ENCODE data around the gene ENTPD8.

The ENTPD8 gene

GRCh38 chr9:137436761-137437600 is 4.2 kb downstream of the ENTPD8 start:
- no peaks in the 10 kb centered on the region for H3K9me3 ChIP-seq (ENCODE audit: control insufficient read depth in 1 of 2, low read length in 2 of 2)
- no peaks in the 10 kb centered on the region for H3K27me3 ChIP-seq (ENCODE audit: low read depth, low read length)
- no peak overlapping the region for H3K4me3 ChIP-seq (ENCODE audit: low read depth in 1 of 2, low read length in 2 of 2)
- H3K4me1 ChIP-seq (ENCODE audit: control insufficient read depth in 1 of 2, insufficient read depth in 2 of 2, low read length in 2 of 2), result peaks cover 0 to 16% of the 10 kb centered on the region in 2 donors
- no peak overlapping the region for H3K27ac ChIP-seq (ENCODE audit: low read length)
- H3K36me3 ChIP-seq (ENCODE audit: control insufficient read depth in 1 of 2, insufficient read depth in 2 of 2, low read length in 2 of 2), result no peaks in the 10 kb centered on the region

- Histone ChIP-seq H3K9me3 (ENCODE audit: control insufficient read depth in 1 of 2, low read length in 2 of 2) (no peaks in the 10 kb centered on the region), H3K4me1 (ENCODE audit: control insufficient read depth in 1 of 2, insufficient read depth in 2 of 2, low read length in 2 of 2) (peaks cover 0 to 11% of the 10 kb centered on the region in 2 donors), H3K27ac (ENCODE audit: low read length) (no peak overlapping the region), H3K27me3 (ENCODE audit: low read depth, low read length) (no peaks in the 10 kb centered on the region), H3K4me3 (ENCODE audit: low read depth in 1 of 2, low read length in 2 of 2) (no peak overlapping the region), H3K36me3 (ENCODE audit: control insufficient read depth in 1 of 2, insufficient read depth in 2 of 2, low read length in 2 of 2) (no peaks in the 10 kb centered on the region)
Measured at GRCh38 chr9:137435980-137436760, 5.0 kb downstream of the ENTPD8 start.

GRCh38 chr9:137435381-137435891 is 5.7 kb downstream of the ENTPD8 start:
- Histone ChIP-seq H3K36me3 (ENCODE audit: control insufficient read depth in 1 of 2, insufficient read depth in 2 of 2, low read length in 2 of 2) (no peaks in the 10 kb centered on the region), H3K27ac (ENCODE audit: low read length) (no peak overlapping the region), H3K9me3 (ENCODE audit: control insufficient read depth in 1 of 2, low read length in 2 of 2) (no peaks in the 10 kb centered on the region), H3K4me1 (ENCODE audit: control insufficient read depth in 1 of 2, insufficient read depth in 2 of 2, low read length in 2 of 2) (peaks cover 0 to 12% of the 10 kb centered on the region in 2 donors), H3K27me3 (ENCODE audit: low read depth, low read length) (no peaks in the 10 kb centered on the region), H3K4me3 (ENCODE audit: low read depth in 1 of 2, low read length in 2 of 2) (no peak overlapping the region)

- no peaks in the 10 kb centered on the region for H3K36me3 ChIP-seq (ENCODE audit: control insufficient read depth in 1 of 2, insufficient read depth in 2 of 2, low read length in 2 of 2)
- peaks cover 0 to 19% of the 10 kb centered on the region in 2 donors for H3K4me1 ChIP-seq (ENCODE audit: control insufficient read depth in 1 of 2, insufficient read depth in 2 of 2, low read length in 2 of 2)
- no peaks in the 10 kb centered on the region for H3K9me3 ChIP-seq (ENCODE audit: control insufficient read depth in 1 of 2, low read length in 2 of 2)
- no peaks in the 10 kb centered on the region for H3K27me3 ChIP-seq (ENCODE audit: low read depth, low read length)
- H3K4me3 ChIP-seq (ENCODE audit: low read depth in 1 of 2, low read length in 2 of 2), result no peak overlapping the region
- no peak overlapping the region for H3K27ac ChIP-seq (ENCODE audit: low read length)
Measured at GRCh38 chr9:137434498-137435380, 6.4 kb downstream of the ENTPD8 start.

- Histone ChIP-seq H3K36me3 (ENCODE audit: control insufficient read depth in 1 of 2, insufficient read depth in 2 of 2, low read length in 2 of 2) (no peaks in the 10 kb centered on the region), H3K4me3 (ENCODE audit: low read depth in 1 of 2, low read length in 2 of 2) (no peak overlapping the region), H3K27ac (ENCODE audit: low read length) (no peak overlapping the region), H3K4me1 (ENCODE audit: control insufficient read depth in 1 of 2, insufficient read depth in 2 of 2, low read length in 2 of 2) (peaks cover 0 to 19% of the 10 kb centered on the region in 2 donors), H3K9me3 (ENCODE audit: control insufficient read depth in 1 of 2, low read length in 2 of 2) (no peaks in the 10 kb centered on the region), H3K27me3 (ENCODE audit: low read depth, low read length) (no peaks in the 10 kb centered on the region)
Measured at GRCh38 chr9:137433916-137434431, 7.2 kb downstream of the ENTPD8 start.

GRCh38 chr9:137433349-137433915 is 7.7 kb downstream of the ENTPD8 start:
- Histone ChIP-seq H3K27me3 (ENCODE audit: low read depth, low read length) (no peaks in the 10 kb centered on the region), H3K9me3 (ENCODE audit: control insufficient read depth in 1 of 2, low read length in 2 of 2) (no peaks in the 10 kb centered on the region), H3K36me3 (ENCODE audit: control insufficient read depth in 1 of 2, insufficient read depth in 2 of 2, low read length in 2 of 2) (no peaks in the 10 kb centered on the region), H3K4me1 (ENCODE audit: control insufficient read depth in 1 of 2, insufficient read depth in 2 of 2, low read length in 2 of 2) (peaks cover 0 to 19% of the 10 kb centered on the region in 2 donors), H3K27ac (ENCODE audit: low read length) (no peak overlapping the region), H3K4me3 (ENCODE audit: low read depth in 1 of 2, low read length in 2 of 2) (no peak overlapping the region)

GRCh38 chr9:137432687-137433348 is 8.3 kb downstream of the ENTPD8 start:
- H3K4me1 ChIP-seq (ENCODE audit: control insufficient read depth in 1 of 2, insufficient read depth in 2 of 2, low read length in 2 of 2), result peaks cover 0 to 19% of the 10 kb centered on the region in 2 donors
- no peaks in the 10 kb centered on the region for H3K9me3 ChIP-seq (ENCODE audit: control insufficient read depth in 1 of 2, low read length in 2 of 2)
- no peaks in the 10 kb centered on the region for H3K27me3 ChIP-seq (ENCODE audit: low read depth, low read length)
- H3K4me3 ChIP-seq (ENCODE audit: low read depth in 1 of 2, low read length in 2 of 2), result no peak overlapping the region
- no peak overlapping the region for H3K27ac ChIP-seq (ENCODE audit: low read length)
- no peaks in the 10 kb centered on the region for H3K36me3 ChIP-seq (ENCODE audit: control insufficient read depth in 1 of 2, insufficient read depth in 2 of 2, low read length in 2 of 2)

- Histone ChIP-seq H3K27ac (ENCODE audit: low read length) (no peak overlapping the region), H3K27me3 (ENCODE audit: low read depth, low read length) (no peaks in the 10 kb centered on the region), H3K4me3 (ENCODE audit: low read depth in 1 of 2, low read length in 2 of 2) (no peak overlapping the region), H3K36me3 (ENCODE audit: control insufficient read depth in 1 of 2, insufficient read depth in 2 of 2, low read length in 2 of 2) (no peaks in the 10 kb centered on the region), H3K4me1 (ENCODE audit: control insufficient read depth in 1 of 2, insufficient read depth in 2 of 2, low read length in 2 of 2) (peaks cover 0 to 18% of the 10 kb centered on the region in 2 donors), H3K9me3 (ENCODE audit: control insufficient read depth in 1 of 2, low read length in 2 of 2) (no peaks in the 10 kb centered on the region)
Measured at GRCh38 chr9:137431416-137431931, 9.7 kb downstream of the ENTPD8 start.

- peaks cover 0 to 12% of the 10 kb centered on the region in 2 donors for H3K4me1 ChIP-seq (ENCODE audit: control insufficient read depth in 1 of 2, insufficient read depth in 2 of 2, low read length in 2 of 2)
- no peak overlapping the region for H3K27ac ChIP-seq (ENCODE audit: low read length)
- H3K36me3 ChIP-seq (ENCODE audit: control insufficient read depth in 1 of 2, insufficient read depth in 2 of 2, low read length in 2 of 2), result no peaks in the 10 kb centered on the region
Measured at GRCh38 chr9:137430723-137431415, 10.3 kb downstream of the ENTPD8 start.

More at GRCh38 chr9:137430723-137431415, 10.3 kb downstream of the ENTPD8 start:
- Histone ChIP-seq H3K9me3 (ENCODE audit: control insufficient read depth in 1 of 2, low read length in 2 of 2) (no peaks in the 10 kb centered on the region), H3K27me3 (ENCODE audit: low read depth, low read length) (no peaks in the 10 kb centered on the region), H3K4me3 (ENCODE audit: low read depth in 1 of 2, low read length in 2 of 2) (no peak overlapping the region)
